ENCODE measurements around the gene DENND2D. TPM values are rescaled to one million over a fixed set of nuclear protein-coding genes. Genes with fewer than 3 reads are reported as not detected.

DENND2D gene
- polyA plus RNA-seq, 1 donor (not counting 4 experiments of a cell fraction or from before 2014, with no cell fraction given) = 7.8 TPM

- no peak overlapping the region for H3K4me3 ChIP-seq (ENCODE audit: control insufficient read depth in 2 of 3, extremely low read depth in 1 of 3, insufficient read depth in 2 of 3, low read depth in 1 of 3, low read length in 3 of 3)
- dilution Hi-C loops (cut with MboI; ENCODE audit: extremely low pct_ligation_motif_present, low sequenced_read_pairs) = no loop called here
- H3K4me2 ChIP-seq (ENCODE audit: control insufficient read depth, extremely low read depth, insufficient read depth, low read depth, low read length) = no peak overlapping the region
Measured at GRCh38 chr1:111201275-111202090, 1.0 kb upstream of the DENND2D start.

DNA sequence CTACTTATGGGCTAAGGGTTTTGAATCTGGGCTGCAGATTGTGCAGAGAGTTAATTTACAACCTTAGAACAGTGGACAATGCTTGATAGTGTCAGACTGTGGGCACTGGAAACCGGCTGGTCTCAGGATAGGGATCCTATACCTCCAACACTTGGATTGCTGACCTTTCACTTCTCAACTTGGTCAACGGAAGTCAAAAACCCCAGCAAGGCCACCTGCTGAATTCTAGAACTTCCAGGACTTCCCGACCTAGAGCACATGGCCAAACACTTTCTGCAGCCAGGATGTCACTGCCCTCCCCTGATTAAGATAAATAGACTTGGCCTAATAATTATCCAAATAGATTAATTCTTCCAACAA, 336 bp upstream of the DENND2D start:
- Histone ChIP-seq H3K4me3 (ENCODE audit: control insufficient read depth in 2 of 3, extremely low read depth in 1 of 3, insufficient read depth in 2 of 3, low read depth in 1 of 3, low read length in 3 of 3) (no peak overlapping the region), H3K79me2 (ENCODE audit: control insufficient read depth, insufficient read depth, low read length) (no peaks in the 10 kb centered on the region), H3K4me1 (ENCODE audit: control insufficient read depth, extremely low read depth, insufficient read depth, low read length) (peaks cover 29% of the 10 kb centered on the region), H3K4me2 (ENCODE audit: control insufficient read depth, extremely low read depth, insufficient read depth, low read depth, low read length) (no peak overlapping the region), H3K27me3 (ENCODE audit: control insufficient read depth, extremely low read depth, insufficient read depth, low read length) (no peaks in the 10 kb centered on the region), H4K20me1 (ENCODE audit: control insufficient read depth, extremely low read depth, insufficient read depth, low read length) (no peaks in the 10 kb centered on the region), H3K9me3 (ENCODE audit: control insufficient read depth, low read depth, low read length) (no peaks in the 10 kb centered on the region), H3K36me3 (ENCODE audit: control insufficient read depth in 2 of 2, extremely low read depth in 1 of 2, insufficient read depth in 2 of 2, low read length in 2 of 2) (peaks cover 2% of the 10 kb centered on the region in 2 experiments), H3K9me1 (ENCODE audit: control insufficient read depth, extremely low read depth, insufficient read depth, low read length) (no peaks in the 10 kb centered on the region), H2AFZ (ENCODE audit: control insufficient read depth, low read length) (no peak overlapping the region), H3K9ac (ENCODE audit: control insufficient read depth, extremely low read depth, insufficient read depth, low read length) (no peak overlapping the region), H3K27ac (ENCODE audit: control insufficient read depth, insufficient read depth, low read length) (no peak overlapping the region)
- dilution Hi-C loops (cut with MboI; ENCODE audit: extremely low pct_ligation_motif_present, low sequenced_read_pairs) = no loop called here
- TF ChIP-seq, protein P1, sequence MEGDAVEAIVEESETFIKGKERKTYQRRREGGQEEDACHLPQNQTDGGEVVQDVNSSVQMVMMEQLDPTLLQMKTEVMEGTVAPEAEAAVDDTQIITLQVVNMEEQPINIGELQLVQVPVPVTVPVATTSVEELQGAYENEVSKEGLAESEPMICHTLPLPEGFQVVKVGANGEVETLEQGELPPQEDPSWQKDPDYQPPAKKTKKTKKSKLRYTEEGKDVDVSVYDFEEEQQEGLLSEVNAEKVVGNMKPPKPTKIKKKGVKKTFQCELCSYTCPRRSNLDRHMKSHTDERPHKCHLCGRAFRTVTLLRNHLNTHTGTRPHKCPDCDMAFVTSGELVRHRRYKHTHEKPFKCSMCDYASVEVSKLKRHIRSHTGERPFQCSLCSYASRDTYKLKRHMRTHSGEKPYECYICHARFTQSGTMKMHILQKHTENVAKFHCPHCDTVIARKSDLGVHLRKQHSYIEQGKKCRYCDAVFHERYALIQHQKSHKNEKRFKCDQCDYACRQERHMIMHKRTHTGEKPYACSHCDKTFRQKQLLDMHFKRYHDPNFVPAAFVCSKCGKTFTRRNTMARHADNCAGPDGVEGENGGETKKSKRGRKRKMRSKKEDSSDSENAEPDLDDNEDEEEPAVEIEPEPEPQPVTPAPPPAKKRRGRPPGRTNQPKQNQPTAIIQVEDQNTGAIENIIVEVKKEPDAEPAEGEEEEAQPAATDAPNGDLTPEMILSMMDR (optimal IDR thresholded peaks at IDR 0.05 in 1 of 3, IDR thresholded peaks at IDR 0.05 in 1 of 3, conservative IDR thresholded peaks at IDR 0.05 in 1 of 3; ENCODE audit: extremely low read depth in 1 of 3, insufficient read depth in 2 of 3, low read length in 3 of 3) = no peak
- DNase-seq (ENCODE audit: low read depth, low spot score) (no peak), FAIRE-seq (no peak)

More at GRCh38 chr1:111201275-111202090, 1.0 kb upstream of the DENND2D start:
- H3K4me1 ChIP-seq (ENCODE audit: control insufficient read depth, extremely low read depth, insufficient read depth, low read length) = peaks cover 29% of the 10 kb centered on the region
- H3K9me1 ChIP-seq (ENCODE audit: control insufficient read depth, extremely low read depth, insufficient read depth, low read length) = no peaks in the 10 kb centered on the region
- H4K20me1 ChIP-seq (ENCODE audit: control insufficient read depth, extremely low read depth, insufficient read depth, low read length) = no peaks in the 10 kb centered on the region
- H3K27ac ChIP-seq (ENCODE audit: control insufficient read depth, insufficient read depth, low read length) = no peak overlapping the region
- H3K27me3 ChIP-seq (ENCODE audit: control insufficient read depth, extremely low read depth, insufficient read depth, low read length) = no peaks in the 10 kb centered on the region
- no peaks in the 10 kb centered on the region for H3K79me2 ChIP-seq (ENCODE audit: control insufficient read depth, insufficient read depth, low read length)
- FAIRE-seq = no peak
- TF ChIP-seq EZH2 (IDR thresholded peaks at IDR 0.05; ENCODE audit: low read length) = no peak
- TF ChIP-seq, protein P1 (optimal IDR thresholded peaks at IDR 0.05 in 1 of 3, IDR thresholded peaks at IDR 0.05 in 1 of 3, conservative IDR thresholded peaks at IDR 0.05 in 1 of 3; ENCODE audit: extremely low read depth in 1 of 3, insufficient read depth in 2 of 3, low read length in 3 of 3) = no peak
- peaks cover 0 to 2% of the 10 kb centered on the region in 2 experiments for H3K36me3 ChIP-seq (ENCODE audit: control insufficient read depth in 2 of 2, extremely low read depth in 1 of 2, insufficient read depth in 2 of 2, low read length in 2 of 2)
- no peak for DNase-seq (ENCODE audit: low read depth, low spot score)
- no peaks in the 10 kb centered on the region for H3K9me3 ChIP-seq (ENCODE audit: control insufficient read depth, low read depth, low read length)
- no peak overlapping the region for H3K9ac ChIP-seq (ENCODE audit: control insufficient read depth, extremely low read depth, insufficient read depth, low read length)
- H2AFZ ChIP-seq (ENCODE audit: control insufficient read depth, low read length) = no peak overlapping the region
